CD4-positive, CD25-positive, alpha-beta regulatory T cell (primary cell): ENCODE data around the gene PALD1. TPM values are rescaled to one million over a fixed set of nuclear protein-coding genes. Genes with fewer than 3 reads are reported as not detected.

Experiments used
- ATAC-seq, 2 donors: fragments of 150-1000 bp; cut with Tn5 transposase; one replicate each; pipeline ENCODE4 v1.10.0; 2021; ENCODE audit warnings: low read depth in 2 of 2, moderate number of reproducible peaks in 2 of 2, moderate library complexity in 1 of 2
- DNase-seq, 3 donors: peaks; one replicate each; pipeline versions ENCODE4 v3.0.0 to v3.0.0-alpha.2; 2012 to 2022; ENCODE audit warnings: mixed read lengths in 1 of 3
- H3K27ac ChIP-seq: one replicate; pipeline ENCODE4 v1.7.0; 2013; ENCODE audit warnings: mild to moderate bottlenecking, low read length; ENCODE audit not compliant: insufficient read depth, poor library complexity, severe bottlenecking
- H3K27me3 ChIP-seq: one replicate; pipeline ENCODE4 v1.7.0; 2013; ENCODE audit warnings: low read length; ENCODE audit not compliant: control insufficient read depth, insufficient read depth
- H3K36me3 ChIP-seq: one replicate; pipeline ENCODE4 v1.7.0; 2013; ENCODE audit warnings: mild to moderate bottlenecking, low read length, moderate library complexity; ENCODE audit not compliant: control insufficient read depth, insufficient read depth
- H3K4me1 ChIP-seq: 2 replicates; pipeline ENCODE4 v1.7.0; 2013; ENCODE audit warnings: mild to moderate bottlenecking, low read length; ENCODE audit not compliant: insufficient read depth, control insufficient read depth, poor library complexity, severe bottlenecking
- H3K4me3 ChIP-seq: one replicate; pipeline ENCODE4 v1.7.0; 2013; ENCODE audit warnings: low read depth, mild to moderate bottlenecking, low read length, moderate library complexity
- H3K9me3 ChIP-seq, 2 experiments: 1 replicate in 1 of 2; 2 replicates in 1 of 2; pipeline ENCODE4 v1.7.0; 2013; ENCODE audit warnings: low read length in 2 of 2, mild to moderate bottlenecking in 1 of 2, moderate library complexity in 1 of 2; ENCODE audit not compliant: control insufficient read depth in 2 of 2
- H3K27ac Mint-ChIP-seq, 3 donors: one replicate each; pipeline ENCODE4 v1.8.0; 2020 to 2022; ENCODE audit warnings: mild to moderate bottlenecking in 3 of 3, mixed read lengths in 3 of 3, moderate library complexity in 2 of 3
- H3K27me3 Mint-ChIP-seq: one replicate; pipeline ENCODE4 v1.8.0; 2022; ENCODE audit warnings: mild to moderate bottlenecking, mixed read lengths
- H3K36me3 Mint-ChIP-seq: one replicate; pipeline ENCODE4 v1.8.0; 2020; ENCODE audit warnings: mixed read lengths
- H3K4me1 Mint-ChIP-seq, 4 donors: one replicate each; pipeline ENCODE4 v1.8.0; 2020 to 2022; ENCODE audit warnings: mixed read lengths in 4 of 4, mild to moderate bottlenecking in 1 of 4
- H3K4me3 Mint-ChIP-seq, 4 donors: one replicate each; pipeline ENCODE4 v1.8.0; 2020 to 2022; ENCODE audit warnings: mild to moderate bottlenecking in 4 of 4, mixed read lengths in 4 of 4, moderate library complexity in 3 of 4
- H3K9me3 Mint-ChIP-seq, 7 donors: one replicate each; pipeline ENCODE4 v1.8.0; 2020 to 2022; ENCODE audit warnings: mixed read lengths in 7 of 7, mild to moderate bottlenecking in 3 of 7, moderate library complexity in 2 of 7
- polyA plus RNA-seq, 4 donors: library from polyadenylated mRNA; unstranded; fragments of 300-500 nt; fragmentation: Illumina TruSeq; gene quantifications; one replicate each; pipeline ENCODE4 v1.2.3, GENCODE V29; 2021
- total RNA-seq: library from RNA; stranded (reverse); gene quantifications from one replicate; pipeline ENCODE4 v1.2.3, GENCODE V29; 2022

Gene PALD1
- total and polyA plus RNA-seq, 5 donors from 2014 or later = not detected

GRCh38 chr10:70585578-70586169 lies 107.1 kb downstream of the PALD1 start:
- H3K36me3 Mint-ChIP-seq = no peaks in the 10 kb centered on the region
- no peak overlapping the region for H3K4me3 Mint-ChIP-seq
- H3K9me3 Mint-ChIP-seq = peaks cover 0 to 1% (median 0%) of the 10 kb centered on the region in 7 donors
- Histone ChIP-seq H3K36me3 (no peaks in the 10 kb centered on the region), H3K4me1 (no peaks in the 10 kb centered on the region), H3K9me3 (no peaks in the 10 kb centered on the region), H3K27me3 (no peaks in the 10 kb centered on the region), H3K27ac (no peak overlapping the region), H3K4me3 (no peak overlapping the region)
- H3K27ac Mint-ChIP-seq = no peak overlapping the region
- H3K4me1 Mint-ChIP-seq = peaks cover 0 to 4% (median 0%) of the 10 kb centered on the region in 4 donors
- ATAC-seq = no peak
- no peak for DNase-seq
- peaks cover 11% of the 10 kb centered on the region for H3K27me3 Mint-ChIP-seq

GRCh38 chr10:70586348-70586930 lies 107.9 kb downstream of the PALD1 start:
- Histone ChIP-seq H3K27me3 (no peaks in the 10 kb centered on the region), H3K27ac (no peak overlapping the region), H3K4me3 (no peak overlapping the region), H3K4me1 (no peaks in the 10 kb centered on the region), H3K36me3 (no peaks in the 10 kb centered on the region), H3K9me3 (no peaks in the 10 kb centered on the region)
- no peak for DNase-seq
- Mint-ChIP-seq H3K4me1 (peaks cover 0 to 2% (median 0%) of the 10 kb centered on the region in 4 donors), H3K27ac (peak overlapping the region in 1 of 3 donors; percentile 76), H3K27me3 (peaks cover 11% of the 10 kb centered on the region), H3K4me3 (no peak overlapping the region), H3K36me3 (no peaks in the 10 kb centered on the region), H3K9me3 (peaks cover 0 to 1% (median 0%) of the 10 kb centered on the region in 7 donors)
- ATAC-seq = no peak

- DNase-seq = no peak
- Histone ChIP-seq H3K27me3 (no peaks in the 10 kb centered on the region), H3K9me3 (no peaks in the 10 kb centered on the region), H3K4me3 (no peak overlapping the region), H3K36me3 (no peaks in the 10 kb centered on the region), H3K27ac (no peak overlapping the region), H3K4me1 (no peaks in the 10 kb centered on the region)
- Mint-ChIP-seq H3K27me3 (peaks cover 11% of the 10 kb centered on the region), H3K27ac (peak overlapping the region in 2 of 3 donors; percentile 26 to 76), H3K9me3 (peaks cover 0 to 1% (median 0%) of the 10 kb centered on the region in 7 donors), H3K4me1 (peaks cover 0 to 2% (median 0%) of the 10 kb centered on the region in 4 donors), H3K4me3 (no peak overlapping the region), H3K36me3 (no peaks in the 10 kb centered on the region)
- no peak for ATAC-seq
These were observed 108.6 kb downstream of the PALD1 start for GRCh38 chr10:70587045-70587658.

- Histone ChIP-seq H3K36me3 (no peaks in the 10 kb centered on the region), H3K27me3 (no peaks in the 10 kb centered on the region), H3K9me3 (no peaks in the 10 kb centered on the region), H3K27ac (no peak overlapping the region), H3K4me3 (no peak overlapping the region), H3K4me1 (no peaks in the 10 kb centered on the region)
- DNase-seq = no peak
- Mint-ChIP-seq H3K27ac (peak overlapping the region in 1 of 3 donors; percentile 29), H3K4me3 (no peak overlapping the region), H3K36me3 (no peaks in the 10 kb centered on the region), H3K4me1 (peaks cover 0 to 7% (median under 1%) of the 10 kb centered on the region in 4 donors), H3K9me3 (peaks cover 0 to 1% (median 0%) of the 10 kb centered on the region in 7 donors), H3K27me3 (peaks cover 11% of the 10 kb centered on the region)
- no peak for ATAC-seq
These were observed 109.7 kb downstream of the PALD1 start for GRCh38 chr10:70588255-70588654.

- no peaks in the 10 kb centered on the region for H3K36me3 ChIP-seq
- H3K27ac ChIP-seq = no peak overlapping the region
- DNase-seq = no peak
- no peaks in the 10 kb centered on the region for H3K9me3 ChIP-seq
- no peak overlapping the region for H3K4me3 ChIP-seq
- no peak for ATAC-seq
- Mint-ChIP-seq H3K4me3 (no peak overlapping the region), H3K9me3 (peaks cover 0 to 1% (median 0%) of the 10 kb centered on the region in 7 donors), H3K36me3 (no peaks in the 10 kb centered on the region), H3K27me3 (peaks cover 11% of the 10 kb centered on the region), H3K4me1 (peaks cover 0 to 7% (median under 1%) of the 10 kb centered on the region in 4 donors), H3K27ac (no peak overlapping the region)
- H3K4me1 ChIP-seq = no peaks in the 10 kb centered on the region
- H3K27me3 ChIP-seq = no peaks in the 10 kb centered on the region
These were observed 110.4 kb downstream of the PALD1 start for GRCh38 chr10:70588859-70589570.

- H3K36me3 ChIP-seq = no peaks in the 10 kb centered on the region
- Mint-ChIP-seq H3K4me3 (no peak overlapping the region), H3K27ac (no peak overlapping the region), H3K36me3 (no peaks in the 10 kb centered on the region), H3K27me3 (peaks cover 11% of the 10 kb centered on the region), H3K4me1 (peaks cover 0 to 7% (median 3%) of the 10 kb centered on the region in 4 donors), H3K9me3 (peaks cover 0 to 1% (median 0%) of the 10 kb centered on the region in 7 donors)
- no peaks in the 10 kb centered on the region for H3K4me1 ChIP-seq
- ATAC-seq = no peak
- no peak overlapping the region for H3K4me3 ChIP-seq
- no peaks in the 10 kb centered on the region for H3K9me3 ChIP-seq
- no peak for DNase-seq
- no peak overlapping the region for H3K27ac ChIP-seq
- H3K27me3 ChIP-seq = no peaks in the 10 kb centered on the region
These were observed 111.4 kb downstream of the PALD1 start for GRCh38 chr10:70589762-70590654.
